K562 (cell line): Measurements from ENCODE around the gene MAP2K6. TPM values are rescaled to one million over a fixed set of nuclear protein-coding genes. Genes with fewer than 3 reads are reported as not detected.

ENCODE experiments used
- HEY1 ChIP-seq: fragments of 250-450 bp; sonication (Bioruptor Pico); IDR thresholded peaks from 2 replicates; pipeline ENCODE4 v1.5.0; 2020; ENCODE audit warnings: mild to moderate bottlenecking, moderate library complexity, borderline replicate concordance
- HNRNPL ChIP-seq: fragments of 200-400 bp; formaldehyde crosslinking; IDR thresholded peaks from 2 replicates; pipeline ENCODE4 v1.6.1; 2017; ENCODE audit warnings: low read depth, mild to moderate bottlenecking, low read length
- MAZ ChIP-seq, 2 experiments: fragments of 450-650 bp in 1 of 2; sonication (generic) in 1 of 2; formaldehyde crosslinking; IDR thresholded peaks in 1 of 2; conservative IDR thresholded peaks in 1 of 2; 2 replicates each; pipeline versions ENCODE4 v1.4.0 to v1.5.0; 2020; ENCODE audit warnings: mild to moderate bottlenecking in 1 of 2, missing genetic modification reagents in 1 of 2
- REST ChIP-seq, 2 experiments: fragments of 450-650 bp; formaldehyde crosslinking in 1 of 2; IDR thresholded peaks; 2 replicates each; pipeline versions ENCODE4 v1.4.0 to v1.6.1; 2014 to 2020; ENCODE audit warnings: mild to moderate bottlenecking in 2 of 2, borderline replicate concordance in 1 of 2, low read depth in 1 of 2
- SMARCE1 ChIP-seq: fragments of 450-650 bp; IDR thresholded peaks from 2 replicates; pipeline ENCODE4 v1.7.1; 2016; ENCODE audit warnings: mild to moderate bottlenecking
- ZNF347 ChIP-seq: fragments of 450-650 bp; formaldehyde crosslinking; IDR thresholded peaks from 2 replicates; pipeline ENCODE4 v1.4.0; 2020; ENCODE audit warnings: low read depth, mild to moderate bottlenecking, moderate library complexity
- ZNF449 ChIP-seq: fragments of 250-450 bp; sonication (Bioruptor Pico); IDR thresholded peaks from 2 replicates; pipeline ENCODE4 v1.8.0; 2022; ENCODE audit warnings: moderate library complexity, mild to moderate bottlenecking, inconsistent platforms
- polyA plus RNA-seq, 8 experiments: library from polyadenylated mRNA; depleted of rRNA in 4 of 8; stranded (reverse) in 5 of 8; unstranded in 3 of 8; fragments of >200 nt; fragmentation: Nextera tagmentation in 2 of 8; fragmentation: Illumina TruSeq in 1 of 8; extraction: Ambion mirVana in 2 of 8; extraction: Trizol in 1 of 8; gene quantifications; 2 replicates each; pipeline versions ENCODE4 v1.2.1 to v1.2.3, GENCODE V29; 2011 to 2014; ENCODE audit warnings: inconsistent platforms in 1 of 8, missing spikeins in 1 of 8
- total RNA-seq, 7 experiments: library from RNA; depleted of rRNA in 6 of 7; stranded (reverse); fragments of >200 nt in 6 of 7; fragmentation: Illumina TruSeq in 2 of 7; extraction: Trizol in 2 of 7; gene quantifications; 2 replicates each; pipeline versions ENCODE4 v1.2.1 to v1.2.3, GENCODE V29; 2011 to 2021; ENCODE audit warnings: low replicate concordance in 1 of 7

MAP2K6 gene
- total and polyA plus RNA-seq, 9 of the 15 experiments (the other 6 are each of a cell fraction or from before 2014, with no cell fraction given), result 0.07 to 0.13 TPM; not detected in 7

GRCh38 chr17:69489313-69489712, 74.8 kb downstream of the MAP2K6 start (continued):
- TF ChIP-seq REST (IDR thresholded peaks at IDR 0.05; ENCODE audit: borderline replicate concordance) (no peak), REST (CRISPR knock-in tag; IDR thresholded peaks at IDR 0.05; ENCODE audit: low read depth) (no peak), HEY1 (CRISPR knock-in tag) (no peak), ZNF347 (CRISPR knock-in tag) (no peak), ZNF449 (CRISPR knock-in tag) (no peak), MAZ (CRISPR knock-in tag; conservative IDR thresholded peaks at IDR 0.05 in 1 of 2, IDR thresholded peaks at IDR 0.05 in 1 of 2) (no peak), SMARCE1 (no peak), HNRNPL (no peak)
